Activated T-helper 2 cell treated with anti-CD3 and anti-CD28 coated beads, Interferon-gamma antibody, Interleukin-2, Interleukin-4, amounts not matched to agents 10 μg/mL and 5 μg/mL and 100 μg/mL, durations not matched to agents 14 hours and 24 hours and 36 hours (primary cell): ENCODE data around the gene CDK19. TPM values are rescaled to one million over a fixed set of nuclear protein-coding genes. Genes with fewer than 3 reads are reported as not detected.

Experiments used
- DNase-seq: peaks from one replicate; pipeline ENCODE4 v3.0.0; 2021; ENCODE audit warnings: low spot score
- H3K27ac Mint-ChIP-seq: one replicate; pipeline ENCODE4 v1.8.0; 2021; ENCODE audit warnings: mixed read lengths
- H3K27me3 Mint-ChIP-seq: one replicate; pipeline ENCODE4 v1.8.0; 2021; ENCODE audit warnings: low read depth, mixed read lengths
- H3K36me3 Mint-ChIP-seq: one replicate; pipeline ENCODE4 v1.8.0; 2021; ENCODE audit warnings: low read depth, mixed read lengths
- H3K4me1 Mint-ChIP-seq: one replicate; pipeline ENCODE4 v1.8.0; 2021; ENCODE audit warnings: low read depth, mixed read lengths
- H3K4me3 Mint-ChIP-seq: one replicate; pipeline ENCODE4 v1.8.0; 2021; ENCODE audit warnings: low read depth, mild to moderate bottlenecking, moderate library complexity, mixed read lengths
- H3K9me3 Mint-ChIP-seq: one replicate; pipeline ENCODE4 v1.8.0; 2021; ENCODE audit warnings: mixed read lengths
- intact Hi-C: fragments of 100-400 bp; cut with micrococcal nuclease; formaldehyde crosslinking; loops from one replicate; pipeline ENCODE4 v1.15.1; 2023
- total RNA-seq: library from RNA; stranded (reverse); gene quantifications from 2 replicates; pipeline ENCODE4 v1.2.3, GENCODE V29; 2022

CDK19 gene
- total RNA-seq, 1 donor from 2014 or later = 22.6 TPM

- Mint-ChIP-seq H3K36me3 (peaks cover 38% of the 10 kb centered on the region), H3K27ac (no peak overlapping the region), H3K27me3 (no peaks in the 10 kb centered on the region), H3K4me1 (peaks cover 5% of the 10 kb centered on the region), H3K4me3 (no peak overlapping the region), H3K9me3 (no peaks in the 10 kb centered on the region)
- intact Hi-C loops = no loop called here
- no peak for DNase-seq
Observed at GRCh38 chr6:110636781-110637180, 178.5 kb downstream of the CDK19 start.

GRCh38 chr6:110635096-110635495 lies 180.2 kb downstream of the CDK19 start:
- Mint-ChIP-seq H3K4me3 (no peak overlapping the region), H3K27ac (no peak overlapping the region), H3K9me3 (no peaks in the 10 kb centered on the region), H3K27me3 (no peaks in the 10 kb centered on the region), H3K4me1 (peaks cover 5% of the 10 kb centered on the region), H3K36me3 (peaks cover 30% of the 10 kb centered on the region)
- intact Hi-C loops = no loop called here
- DNase-seq = no peak

GRCh38 chr6:110633731-110634213 lies 181.5 kb downstream of the CDK19 start:
- intact Hi-C loops = no loop called here
- Mint-ChIP-seq H3K4me1 (peaks cover 5% of the 10 kb centered on the region), H3K36me3 (peaks cover 24% of the 10 kb centered on the region), H3K9me3 (no peaks in the 10 kb centered on the region), H3K4me3 (no peak overlapping the region), H3K27ac (no peak overlapping the region), H3K27me3 (no peaks in the 10 kb centered on the region)
- DNase-seq = no peak

DNA sequence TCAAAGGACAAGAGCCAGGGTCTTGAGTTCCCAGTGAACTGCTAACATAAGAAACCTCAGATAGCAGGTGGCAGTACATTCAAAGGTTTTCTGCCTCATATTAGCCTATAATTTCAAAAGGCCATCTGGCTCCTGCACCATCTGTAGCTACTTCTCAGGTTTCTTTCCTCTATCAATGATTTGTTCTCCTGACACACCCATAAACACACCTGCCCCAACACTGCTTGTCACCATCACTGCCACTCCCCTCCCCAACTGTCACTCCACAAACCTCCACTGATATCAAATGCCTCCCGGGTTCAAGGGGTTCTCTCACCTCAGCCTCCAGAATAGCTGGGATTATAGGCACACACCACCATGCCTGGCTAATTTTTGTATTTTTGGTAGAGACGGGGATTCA lies 186.1 kb downstream of the CDK19 start:
- DNase-seq = no peak
- Mint-ChIP-seq H3K36me3 (peaks cover 12% of the 10 kb centered on the region), H3K4me3 (no peak overlapping the region), H3K27ac (no peak overlapping the region), H3K27me3 (no peaks in the 10 kb centered on the region), H3K4me1 (no peaks in the 10 kb centered on the region), H3K9me3 (no peaks in the 10 kb centered on the region)
- intact Hi-C loops = no loop called here

DNA sequence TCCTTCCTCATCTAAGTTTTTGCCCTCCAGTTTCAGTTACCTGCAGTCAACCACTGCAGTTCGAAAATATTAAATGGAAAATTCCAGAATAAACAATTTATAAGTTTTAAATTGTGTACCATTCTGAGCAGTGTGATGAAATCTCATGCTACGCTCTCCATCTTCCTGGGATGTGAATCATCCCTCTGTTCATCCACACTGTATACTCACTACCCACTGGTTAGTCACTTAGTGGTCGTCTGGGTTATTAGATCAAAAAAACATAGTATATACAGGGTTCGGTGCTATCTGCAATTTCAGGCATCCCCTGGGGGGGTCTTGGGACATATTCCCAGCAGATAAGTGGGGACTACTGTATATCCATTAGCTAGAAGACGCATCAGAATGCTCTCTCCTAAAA lies 186.9 kb downstream of the CDK19 start:
- Mint-ChIP-seq H3K36me3 (peaks cover 12% of the 10 kb centered on the region), H3K4me3 (no peak overlapping the region), H3K27me3 (no peaks in the 10 kb centered on the region), H3K9me3 (no peaks in the 10 kb centered on the region), H3K4me1 (no peaks in the 10 kb centered on the region), H3K27ac (no peak overlapping the region)
- no peak for DNase-seq
- intact Hi-C loops = no loop called here

- Mint-ChIP-seq H3K36me3 (peaks cover 26% of the 10 kb centered on the region), H3K4me1 (no peaks in the 10 kb centered on the region), H3K9me3 (no peaks in the 10 kb centered on the region), H3K27me3 (no peaks in the 10 kb centered on the region), H3K27ac (no peak overlapping the region), H3K4me3 (no peak overlapping the region)
- intact Hi-C loops = no loop called here
- no peak for DNase-seq
Observed at GRCh38 chr6:110626442-110626841, 188.8 kb downstream of the CDK19 start.

- no peak overlapping the region for H3K27ac Mint-ChIP-seq
Observed at GRCh38 chr6:110625883-110626282, 189.4 kb downstream of the CDK19 start.

GRCh38 chr6:110622912-110623578 lies 192.2 kb downstream of the CDK19 start:
- Mint-ChIP-seq H3K4me1 (peaks cover 8% of the 10 kb centered on the region), H3K9me3 (no peaks in the 10 kb centered on the region), H3K27me3 (no peaks in the 10 kb centered on the region), H3K4me3 (no peak overlapping the region), H3K36me3 (peaks cover 43% of the 10 kb centered on the region), H3K27ac (no peak overlapping the region)
- intact Hi-C loops = no loop called here
- DNase-seq = no peak

More at GRCh38 chr6:110625883-110626282, 189.4 kb downstream of the CDK19 start:
- no peak for DNase-seq
- Mint-ChIP-seq H3K36me3 (peaks cover 28% of the 10 kb centered on the region), H3K4me3 (no peak overlapping the region), H3K4me1 (no peaks in the 10 kb centered on the region), H3K9me3 (no peaks in the 10 kb centered on the region), H3K27me3 (no peaks in the 10 kb centered on the region)
- intact Hi-C loops = no loop called here

DNA sequence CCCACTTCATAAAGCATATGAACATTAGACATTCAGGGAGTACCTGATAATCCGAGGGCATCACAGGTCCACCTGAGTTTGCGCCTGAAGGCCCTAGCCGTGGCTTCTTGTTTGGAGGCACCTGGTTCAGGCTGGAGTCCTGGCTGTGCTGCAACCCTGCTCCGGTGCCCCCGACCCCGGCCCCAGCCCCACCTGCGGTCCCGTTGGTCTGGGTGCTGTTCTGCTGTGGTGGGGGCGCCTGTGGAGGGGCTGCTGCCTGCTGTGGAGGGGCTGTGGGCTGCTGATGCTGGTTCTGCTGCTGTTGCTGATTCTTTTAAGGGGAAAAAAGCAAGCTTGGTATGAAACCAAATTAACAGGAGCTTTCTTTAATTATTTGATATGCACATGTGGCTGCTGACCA lies 194.2 kb downstream of the CDK19 start:
- Mint-ChIP-seq H3K36me3 (peaks cover 50% of the 10 kb centered on the region), H3K27ac (no peak overlapping the region), H3K4me3 (no peak overlapping the region), H3K27me3 (no peaks in the 10 kb centered on the region), H3K9me3 (no peaks in the 10 kb centered on the region), H3K4me1 (peaks cover 14% of the 10 kb centered on the region)
- DNase-seq = no peak
- intact Hi-C loops = no loop called here

GRCh38 chr6:110620065-110620464 lies 195.2 kb downstream of the CDK19 start:
- Mint-ChIP-seq H3K36me3 (peaks cover 50% of the 10 kb centered on the region), H3K9me3 (no peaks in the 10 kb centered on the region), H3K4me3 (no peak overlapping the region)

DNA sequence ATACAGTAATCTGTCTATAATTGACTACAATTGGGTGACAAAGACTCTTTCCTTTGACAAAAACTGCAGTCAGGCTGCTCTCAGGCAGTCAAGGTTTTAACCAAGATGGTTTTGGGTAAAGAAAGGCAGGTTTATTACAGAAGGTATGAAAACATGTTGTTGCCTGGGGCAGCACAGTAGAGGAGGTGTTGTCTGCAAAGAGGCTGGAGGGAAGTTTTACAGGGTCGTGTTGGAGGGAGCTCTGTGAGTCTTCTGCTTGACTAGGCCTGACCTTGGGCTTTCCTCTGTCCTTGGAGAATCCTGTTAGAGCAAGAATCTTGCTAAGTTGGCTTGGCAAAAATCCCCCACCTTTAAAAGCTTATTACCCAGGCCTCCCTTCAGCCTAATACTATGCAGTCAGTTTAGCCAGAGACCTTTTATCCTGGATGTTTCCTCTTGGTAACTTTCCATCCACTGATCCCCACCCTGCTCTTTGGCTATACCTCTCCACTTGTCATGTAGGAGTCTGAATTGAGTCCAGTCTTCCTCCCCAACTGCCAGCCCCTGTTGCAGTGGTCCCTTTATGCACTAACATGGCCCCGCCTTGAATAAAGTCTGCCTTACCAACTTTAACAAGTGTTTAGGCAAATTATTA lies 195.9 kb downstream of the CDK19 start:
- H3K36me3 Mint-ChIP-seq = peaks cover 49% of the 10 kb centered on the region
- no peaks in the 10 kb centered on the region for H3K27me3 Mint-ChIP-seq
- no peaks in the 10 kb centered on the region for H3K9me3 Mint-ChIP-seq
- intact Hi-C loops = no loop called here
- no peak for DNase-seq
- peaks cover 14% of the 10 kb centered on the region for H3K4me1 Mint-ChIP-seq
- no peak overlapping the region for H3K27ac Mint-ChIP-seq
- no peak overlapping the region for H3K4me3 Mint-ChIP-seq

More at GRCh38 chr6:110620065-110620464, 195.2 kb downstream of the CDK19 start:
- peaks cover 14% of the 10 kb centered on the region for H3K4me1 Mint-ChIP-seq
- DNase-seq = no peak
- H3K27me3 Mint-ChIP-seq = no peaks in the 10 kb centered on the region
- H3K27ac Mint-ChIP-seq = no peak overlapping the region
- intact Hi-C loops = no loop called here

DNA sequence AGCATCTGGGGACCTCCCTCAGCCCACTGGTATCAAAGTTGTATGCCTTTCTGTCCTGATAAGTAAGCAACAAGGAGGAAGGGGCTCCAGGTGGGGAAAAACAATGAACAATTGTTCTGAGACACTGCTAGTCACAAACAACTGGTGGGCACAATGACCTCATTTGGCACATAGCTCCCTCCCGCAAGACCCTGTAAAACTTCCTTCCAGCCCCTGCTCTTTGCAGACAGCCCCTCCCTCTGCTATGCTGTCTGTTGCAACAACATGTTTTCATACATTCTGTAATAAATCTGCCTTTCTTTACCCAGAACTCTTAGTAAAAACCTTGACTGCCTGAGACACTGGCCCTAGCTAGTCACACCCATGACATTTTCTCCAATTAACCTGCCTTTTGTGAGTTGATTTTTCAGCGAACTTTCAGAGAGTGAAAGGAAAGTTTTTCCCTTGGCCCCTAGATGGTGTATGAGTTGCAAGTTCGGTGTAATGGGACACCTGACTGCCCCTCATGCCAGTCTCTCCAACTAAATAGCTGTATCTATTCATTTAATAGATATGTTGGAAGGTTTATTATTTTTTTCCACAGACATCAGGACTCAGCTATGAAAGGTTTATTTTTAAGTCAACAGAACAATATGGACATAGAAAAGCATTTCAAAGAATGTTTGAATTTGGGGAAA lies 196.5 kb downstream of the CDK19 start:
- intact Hi-C loops = no loop called here
- peaks cover 14% of the 10 kb centered on the region for H3K4me1 Mint-ChIP-seq
- no peaks in the 10 kb centered on the region for H3K9me3 Mint-ChIP-seq
- DNase-seq = no peak
- H3K36me3 Mint-ChIP-seq = peaks cover 56% of the 10 kb centered on the region
- no peaks in the 10 kb centered on the region for H3K27me3 Mint-ChIP-seq
- no peak overlapping the region for H3K4me3 Mint-ChIP-seq
- no peak overlapping the region for H3K27ac Mint-ChIP-seq

- peaks cover 46% of the 10 kb centered on the region for H3K36me3 Mint-ChIP-seq
- H3K27me3 Mint-ChIP-seq = no peaks in the 10 kb centered on the region
- H3K4me3 Mint-ChIP-seq = no peak overlapping the region
- no peak for DNase-seq
- H3K27ac Mint-ChIP-seq = peak overlapping the region; percentile 47
- H3K9me3 Mint-ChIP-seq = no peaks in the 10 kb centered on the region
- H3K4me1 Mint-ChIP-seq = peaks cover 14% of the 10 kb centered on the region
- intact Hi-C loops = no loop called here
Observed at GRCh38 chr6:110617057-110617456, 198.2 kb downstream of the CDK19 start.
